Osteoblast (primary cell): ENCODE measurements around the gene DUOX1. TPM values are rescaled to one million over a fixed set of nuclear protein-coding genes. Genes with fewer than 3 reads are reported as not detected.

Source experiments
- DNase-seq: peaks from one replicate; pipeline ENCODE4 v3.0.0; 2011; ENCODE audit warnings: low spot score, mixed read lengths; ENCODE audit not compliant: insufficient read length; ENCODE audit errors: missing footprints
- H2AFZ ChIP-seq: 2 replicates; pipeline ENCODE4 v1.6.0; 2011; ENCODE audit warnings: mild to moderate bottlenecking, low read length
- H3K27ac ChIP-seq: 2 replicates; pipeline ENCODE4 v1.5.1; 2011; ENCODE audit warnings: mild to moderate bottlenecking, low read depth, low read length, moderate library complexity
- H3K27me3 ChIP-seq: 2 replicates; pipeline ENCODE4 v1.6.0; 2012; ENCODE audit warnings: mild to moderate bottlenecking, control low read depth, inconsistent platforms, low read length, moderate library complexity; ENCODE audit not compliant: insufficient read depth
- H3K36me3 ChIP-seq: 2 replicates; pipeline ENCODE4 v1.5.1; 2011; ENCODE audit warnings: mild to moderate bottlenecking, low read length, control low read depth, moderate library complexity; ENCODE audit not compliant: insufficient read depth
- H3K4me1 ChIP-seq: 2 replicates; pipeline ENCODE4 v1.5.1; 2011; ENCODE audit warnings: mild to moderate bottlenecking, low read length, control low read depth, moderate library complexity; ENCODE audit not compliant: insufficient read depth
- H3K4me2 ChIP-seq: 2 replicates; pipeline ENCODE4 v1.6.0; 2011; ENCODE audit warnings: mild to moderate bottlenecking, low read length; ENCODE audit not compliant: insufficient read depth
- H3K4me3 ChIP-seq: fragments of 200-600 bp; sonication (generic); 3 replicates; pipeline ENCODE4 v1.5.1; 2012; ENCODE audit warnings: mild to moderate bottlenecking, low read length, inconsistent platforms; ENCODE audit not compliant: insufficient read depth
- H3K79me2 ChIP-seq: 2 replicates; pipeline ENCODE4 v1.6.0; 2012; ENCODE audit warnings: mild to moderate bottlenecking, low read length, control low read depth, inconsistent platforms; ENCODE audit not compliant: insufficient read depth
- H3K9me3 ChIP-seq: 2 replicates; pipeline ENCODE4 v1.5.1; 2011; ENCODE audit warnings: low read depth, low read length, control low read depth
- H4K20me1 ChIP-seq: 2 replicates; pipeline ENCODE4 v1.6.0; 2012; ENCODE audit warnings: mild to moderate bottlenecking, low read length, control low read depth; ENCODE audit not compliant: insufficient read depth
- CTCF ChIP-seq: IDR thresholded peaks from 2 replicates; pipeline ENCODE4 v1.5.1; 2011; ENCODE audit warnings: mild to moderate bottlenecking, low read depth, low read length, moderate library complexity; ENCODE audit errors: extremely low read depth
- total RNA-seq: library from RNA; depleted of rRNA; stranded (reverse); fragments of >200 nt; gene quantifications from 2 replicates; pipeline ENCODE4 v1.2.3, GENCODE V29; 2012

DUOX1 gene
- total RNA-seq, 1 donor, result under 0.01 TPM

GRCh38 chr15:45116006-45116481 lies 13.8 kb upstream of the DUOX1 start:
- no peak overlapping the region for H3K27ac ChIP-seq
- H2AFZ ChIP-seq, result no peak overlapping the region
- no peak overlapping the region for H3K4me2 ChIP-seq
- no peak for TF ChIP-seq CTCF
- H3K4me1 ChIP-seq, result no peaks in the 10 kb centered on the region
- no peak overlapping the region for H3K4me3 ChIP-seq
- no peaks in the 10 kb centered on the region for H4K20me1 ChIP-seq
- no peaks in the 10 kb centered on the region for H3K79me2 ChIP-seq
- no peaks in the 10 kb centered on the region for H3K9me3 ChIP-seq
- no peaks in the 10 kb centered on the region for H3K36me3 ChIP-seq
- peaks cover 65% of the 10 kb centered on the region for H3K27me3 ChIP-seq
- peak; percentile 76 for DNase-seq

- Histone ChIP-seq H4K20me1 (no peaks in the 10 kb centered on the region), H3K4me1 (peaks cover 5% of the 10 kb centered on the region), H3K79me2 (no peaks in the 10 kb centered on the region), H3K27ac (no peak overlapping the region), H3K9me3 (no peaks in the 10 kb centered on the region), H2AFZ (no peak overlapping the region), H3K27me3 (peaks cover 61% of the 10 kb centered on the region), H3K4me3 (no peak overlapping the region), H3K36me3 (no peaks in the 10 kb centered on the region), H3K4me2 (no peak overlapping the region)
- no peak for TF ChIP-seq CTCF
- DNase-seq, result peak; percentile 77
Observed at GRCh38 chr15:45116482-45117307, 13.1 kb upstream of the DUOX1 start.

GRCh38 chr15:45117308-45118130 lies 12.3 kb upstream of the DUOX1 start:
- no peaks in the 10 kb centered on the region for H3K9me3 ChIP-seq
- no peaks in the 10 kb centered on the region for H3K79me2 ChIP-seq
- peak overlapping the region; percentile 57 for H3K4me2 ChIP-seq
- peaks cover 53% of the 10 kb centered on the region for H3K27me3 ChIP-seq
- no peak overlapping the region for H2AFZ ChIP-seq
- DNase-seq, result peak; percentile 61
- TF ChIP-seq CTCF, result no peak
- no peaks in the 10 kb centered on the region for H3K36me3 ChIP-seq
- H3K4me1 ChIP-seq, result peaks cover 12% of the 10 kb centered on the region
- no peak overlapping the region for H3K27ac ChIP-seq
- H4K20me1 ChIP-seq, result no peaks in the 10 kb centered on the region
- H3K4me3 ChIP-seq, result no peak overlapping the region
